Measurements from ENCODE around the gene ABCB10. TPM values are rescaled to one million over a fixed set of nuclear protein-coding genes. Genes with fewer than 3 reads are reported as not detected.
A peak's percentile ranks its signal among the peaks of the same experiment; 100 is the strongest.

ABCB10 gene
- total and polyA plus RNA-seq, 3 donors from 2014 or later: 4.9 to 12.1 (median 9.8) TPM

- Histone ChIP-seq H3K36me3 (ENCODE audit: low read depth, missing control alignments) (no peaks in the 10 kb centered on the region), H3K9me3 (no peaks in the 10 kb centered on the region), H3K4me1 (peaks cover 13% of the 10 kb centered on the region), H3K27me3 (no peaks in the 10 kb centered on the region), H3K4me3 (peak within 1 kb of the TSS; percentile 86 to 99), H3K27ac (peak within 1 kb of the TSS; percentile 92 to 95)
- DNase-seq: peak; percentile 100
- TF ChIP-seq CTCF (IDR thresholded peaks at IDR 0.05): no peak
- peak; percentile 93 for TF ChIP-seq POLR2A (IDR thresholded peaks at IDR 0.05)
- intact Hi-C loops (cut with DNase I; ENCODE audit: low total_unique reads): no loop called here
- 0% methylated on average over 16 to 64 of the region's 65 CpGs for WGBS, 2 donors
These were observed 50.3 kb downstream of the ABCB10 start, which contains the start of gene NUP133 for GRCh38 chr1:229507951-229508822. Gene NUP133 (minus strand): TSS chr1:229508341. CDS start chr1:229508249, 92 bp downstream.

GRCh38 chr1:229507502-229507901 is 51.0 kb downstream of the ABCB10 start:
- no peaks in the 10 kb centered on the region for H3K36me3 ChIP-seq (ENCODE audit: low read depth, missing control alignments)
- WGBS, 2 donors: 1 to 2% methylated on average over 5 of the region's 5 CpGs
- peaks cover 13% of the 10 kb centered on the region for H3K4me1 ChIP-seq
- TF ChIP-seq CTCF (IDR thresholded peaks at IDR 0.05): no peak
- TF ChIP-seq POLR2A (IDR thresholded peaks at IDR 0.05): no peak
- peak overlapping the region; percentile 92 to 95 for H3K27ac ChIP-seq
- H3K9me3 ChIP-seq: no peaks in the 10 kb centered on the region
- H3K27me3 ChIP-seq: no peaks in the 10 kb centered on the region
- no peak for DNase-seq
- peak overlapping the region; percentile 86 to 99 for H3K4me3 ChIP-seq
- intact Hi-C loops (cut with DNase I; ENCODE audit: low total_unique reads): no loop called here

GRCh38 chr1:229506633-229507032 is 51.9 kb downstream of the ABCB10 start:
- TF ChIP-seq POLR2A (IDR thresholded peaks at IDR 0.05): no peak
- TF ChIP-seq CTCF (IDR thresholded peaks at IDR 0.05): no peak
- intact Hi-C loops (cut with DNase I; ENCODE audit: low total_unique reads): no loop called here
- Histone ChIP-seq H3K27ac (no peak overlapping the region), H3K9me3 (no peaks in the 10 kb centered on the region), H3K27me3 (no peaks in the 10 kb centered on the region), H3K36me3 (ENCODE audit: low read depth, missing control alignments) (no peaks in the 10 kb centered on the region), H3K4me3 (no peak overlapping the region), H3K4me1 (peaks cover 13% of the 10 kb centered on the region)
- DNase-seq: no peak
- whole genome bisulfite sequencing, 2 donors: 63 to 70% methylated on average over 8 of the region's 8 CpGs

- DNase-seq: no peak
- TF ChIP-seq POLR2A (IDR thresholded peaks at IDR 0.05): no peak
- TF ChIP-seq CTCF (IDR thresholded peaks at IDR 0.05): no peak
- no peak overlapping the region for H3K27ac ChIP-seq
- WGBS, 2 donors: 93 to 96% methylated on average over 2 of the region's 2 CpGs
- intact Hi-C loops (cut with DNase I; ENCODE audit: low total_unique reads): no loop called here
- no peak overlapping the region for H3K4me3 ChIP-seq
- no peaks in the 10 kb centered on the region for H3K27me3 ChIP-seq
- no peaks in the 10 kb centered on the region for H3K9me3 ChIP-seq
- no peaks in the 10 kb centered on the region for H3K36me3 ChIP-seq (ENCODE audit: low read depth, missing control alignments)
- no peaks in the 10 kb centered on the region for H3K4me1 ChIP-seq
These were observed 62.7 kb downstream of the ABCB10 start for GRCh38 chr1:229495782-229496181.

All from testis (tissue), 3 donors.